GM12891 (cell line): Measurements from ENCODE around the gene DDX41.
"Not testable (repeated sequence)": the region's sequence is repeated elsewhere in the genome, so short reads cannot be mapped to it uniquely, and the experiment has no call there.

Source experiments
- DNase-seq: peaks from one replicate; pipeline ENCODE4 v3.0.0; 2011; ENCODE audit warnings: low spot score; ENCODE audit not compliant: insufficient read length
- FAIRE-seq: peaks from 2 replicates; lab custom pipeline; 2011; peaks lifted over from hg19 to GRCh38; lab: Jason Lieb, UNC
- PAX5 ChIP-seq: IDR thresholded peaks from 2 replicates; pipeline ENCODE4 v1.6.1; 2011; ENCODE audit warnings: low read length, moderate library complexity, mild to moderate bottlenecking; ENCODE audit not compliant: insufficient read depth, severe bottlenecking
- POLR2A ChIP-seq: IDR thresholded peaks from 2 replicates; pipeline ENCODE4 v1.6.1; 2011; ENCODE audit warnings: low read depth, low read length, control low read depth
- POLR2AphosphoS5 ChIP-seq: IDR thresholded peaks from 2 replicates; pipeline ENCODE4 v1.6.1; 2011; ENCODE audit warnings: low read depth, low read length, control low read depth
- POU2F2 ChIP-seq: IDR thresholded peaks from 2 replicates; pipeline ENCODE4 v1.6.1; 2011; ENCODE audit warnings: low read depth, mild to moderate bottlenecking, control low read depth, low read length, moderate library complexity
- SPI1 ChIP-seq: IDR thresholded peaks from 2 replicates; pipeline ENCODE4 v1.6.1; 2011; ENCODE audit warnings: low read depth, low read length, control low read depth
- TAF1 ChIP-seq: IDR thresholded peaks from 2 replicates; pipeline ENCODE4 v1.6.1; 2011; ENCODE audit warnings: low read depth, low read length, control low read depth

The DDX41 gene

DNA sequence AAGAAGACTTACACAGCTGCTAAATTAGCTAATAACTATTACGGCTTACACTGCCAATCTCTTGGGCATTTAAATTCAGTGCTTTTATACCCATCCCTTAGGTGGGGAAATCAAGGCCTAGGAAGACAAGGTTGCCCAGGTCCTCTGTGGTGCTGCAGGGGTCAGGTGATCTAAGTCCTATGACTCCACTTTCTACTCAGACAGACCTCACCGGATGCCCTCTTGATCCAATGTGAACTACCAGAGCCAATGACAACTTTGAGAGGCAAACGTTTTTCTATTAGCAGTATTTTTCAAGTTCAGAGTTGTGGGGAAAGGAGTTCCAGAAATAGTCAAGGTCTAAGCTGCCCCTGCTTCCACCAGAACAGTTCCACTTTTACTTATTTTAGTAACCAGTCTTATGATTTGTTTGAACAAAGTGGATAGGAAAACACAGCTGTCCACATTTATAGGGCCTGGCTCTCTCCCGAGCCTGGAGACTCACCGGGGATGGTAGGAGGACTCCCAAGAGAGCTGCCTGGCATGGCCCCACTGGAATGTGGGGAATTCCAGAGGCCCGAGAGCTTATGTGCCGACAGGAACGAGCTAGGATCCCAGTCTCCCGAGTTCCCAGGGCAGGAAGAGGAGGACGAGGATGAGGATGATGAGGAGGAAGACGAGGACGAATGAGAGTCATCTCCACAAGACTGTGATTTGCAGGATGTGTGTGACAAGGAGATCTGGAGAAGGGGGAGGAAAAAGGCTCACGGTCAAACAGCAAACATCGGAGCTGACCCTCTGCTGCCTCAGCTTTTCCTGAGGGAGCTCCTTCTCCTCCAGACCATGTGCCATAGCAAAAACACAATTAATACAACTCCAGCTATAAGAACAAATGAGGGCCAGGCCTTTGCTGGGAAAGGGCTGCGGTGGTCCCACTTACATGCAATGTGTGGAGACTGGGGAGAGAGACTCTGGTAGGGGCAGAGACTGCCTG, 20.9 kb upstream of the DDX41 start:
- DNase-seq (no peak), FAIRE-seq (no peak)
- no peak for TF ChIP-seq TAF1
- no peak for TF ChIP-seq PAX5
- no peak for TF ChIP-seq POU2F2
- no peak for TF ChIP-seq POLR2AphosphoS5
- TF ChIP-seq POLR2A: no peak
- no peak for TF ChIP-seq SPI1

DNA sequence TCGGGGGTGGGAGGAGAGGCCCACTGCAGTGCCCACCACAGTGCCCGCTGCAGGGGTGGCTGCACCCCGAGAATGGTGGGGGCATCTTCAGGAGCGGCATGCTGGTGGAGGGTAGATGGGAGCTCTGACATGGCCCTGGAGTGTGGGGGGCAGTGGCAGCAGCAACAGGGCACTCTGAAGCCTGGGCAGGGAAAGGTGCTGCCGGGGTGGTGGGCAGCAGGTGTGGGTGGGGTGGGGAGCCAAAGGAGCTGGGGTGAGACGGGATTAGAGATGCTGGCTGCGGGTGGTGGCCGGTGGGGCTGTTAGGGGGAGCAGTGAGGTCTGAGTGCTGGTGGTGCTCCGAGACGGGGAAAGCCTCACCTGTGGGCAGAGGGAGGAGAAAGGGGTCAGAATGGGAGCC, 19.6 kb upstream of the DDX41 start:
- FAIRE-seq (no peak), DNase-seq (no peak)
- TF ChIP-seq POLR2A (no peak), TAF1 (no peak), PAX5 (no peak), POLR2AphosphoS5 (no peak)

DNA sequence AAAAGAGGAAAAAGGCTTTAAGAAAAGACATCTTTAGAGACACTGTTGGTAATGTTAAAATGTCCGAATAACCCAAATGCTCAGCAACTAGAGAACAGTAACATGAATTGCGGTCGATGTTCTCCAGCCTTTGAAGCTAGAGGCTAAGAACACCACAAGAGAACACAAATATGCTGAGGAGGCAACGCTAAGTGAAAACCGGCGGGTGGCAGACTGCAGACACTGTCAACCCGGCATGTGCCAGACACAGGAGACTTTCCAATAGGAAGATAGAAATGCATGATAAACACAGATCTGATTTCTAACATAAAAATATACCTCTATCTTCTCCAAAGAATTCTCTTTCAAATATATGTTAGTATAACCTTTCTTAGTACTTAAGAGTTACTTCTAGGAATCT, 18.4 kb upstream of the DDX41 start:
- no peak for TF ChIP-seq POLR2A
- DNase-seq (no peak), FAIRE-seq (no peak)

DNA sequence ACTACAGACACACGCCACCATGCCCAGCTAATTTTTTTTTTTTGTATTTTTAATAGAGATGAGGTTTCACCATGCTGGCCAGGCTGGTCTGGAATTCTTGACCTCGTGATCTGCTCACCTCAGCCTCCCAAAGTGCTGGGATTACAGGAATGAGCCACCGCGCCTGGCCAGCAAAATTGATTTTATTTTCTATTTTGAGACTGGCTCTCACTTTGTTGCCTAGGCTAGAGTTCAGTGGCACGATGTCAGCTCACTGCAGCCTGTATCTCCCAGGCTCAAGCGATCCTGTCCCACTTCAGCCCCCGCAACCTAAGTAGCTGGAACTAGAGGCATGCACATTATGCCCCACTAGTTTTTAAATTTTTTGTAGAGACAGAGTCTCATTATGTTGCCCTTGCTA, 17.7 kb upstream of the DDX41 start:
- not testable (repeated sequence) for DNase-seq, FAIRE-seq

DNA sequence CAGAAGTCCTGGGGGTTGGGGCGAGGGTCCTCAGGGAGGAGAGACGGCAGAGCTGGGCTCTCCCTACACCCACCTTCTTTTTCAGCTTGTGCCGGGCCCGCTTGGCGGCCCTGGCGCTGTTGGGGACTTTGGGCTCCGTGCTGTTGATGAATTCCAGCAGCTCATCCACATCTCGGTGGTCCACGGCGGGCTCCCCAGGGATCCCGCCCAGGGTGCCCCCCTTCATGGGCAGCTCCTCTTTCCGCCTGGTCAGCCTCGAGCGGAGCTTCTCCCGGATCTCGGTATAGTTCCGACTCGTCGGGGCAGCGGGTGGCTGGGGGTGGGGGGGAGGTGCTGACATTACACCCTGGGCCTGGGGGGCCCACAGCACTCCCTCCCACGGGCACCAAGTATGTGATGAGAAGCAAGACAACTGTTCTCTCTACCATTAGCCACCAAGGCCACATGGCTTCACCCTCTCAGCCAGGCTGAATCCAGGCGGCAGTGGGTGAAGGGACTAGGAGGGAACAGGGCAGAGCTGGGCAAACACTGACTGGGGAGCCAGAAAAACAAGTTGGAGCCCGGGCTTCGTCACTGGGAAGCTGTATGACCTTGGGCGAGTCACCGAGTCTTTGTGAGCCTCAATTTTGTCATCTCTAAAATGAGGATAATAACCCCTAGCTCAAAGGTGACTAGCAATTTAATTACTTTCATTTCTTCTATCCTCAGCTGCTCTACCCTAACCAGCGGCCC, 14.6 kb upstream of the DDX41 start:
- no peak for DNase-seq
- FAIRE-seq: no peak
- no peak for TF ChIP-seq SPI1
- TF ChIP-seq POLR2AphosphoS5: no peak
- TF ChIP-seq POU2F2: no peak
- no peak for TF ChIP-seq POLR2A
- TF ChIP-seq TAF1: no peak

DNA sequence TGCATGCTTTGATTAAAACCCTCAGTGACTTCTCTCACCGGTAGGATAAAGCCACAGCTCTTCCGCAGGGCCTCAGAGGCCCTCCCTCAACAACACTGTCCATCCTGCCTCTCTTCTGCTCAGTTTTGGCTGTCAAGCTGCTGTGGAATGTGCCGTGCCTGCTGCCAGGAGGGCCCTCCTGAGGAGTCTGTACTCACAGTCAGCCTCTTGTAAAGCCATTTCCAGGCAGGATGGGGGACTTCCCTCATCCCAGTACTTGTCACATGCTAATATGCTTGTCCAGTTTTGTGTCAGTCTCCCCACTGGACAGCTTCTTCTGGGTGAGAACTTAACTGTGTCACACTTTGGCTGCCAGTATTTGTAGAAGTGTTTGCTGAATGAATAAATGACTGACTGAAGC, 13.9 kb upstream of the DDX41 start:
- FAIRE-seq (no peak), DNase-seq (no peak)
- no peak for TF ChIP-seq SPI1
- no peak for TF ChIP-seq POLR2A
- no peak for TF ChIP-seq POLR2AphosphoS5
- no peak for TF ChIP-seq POU2F2
- TF ChIP-seq TAF1: no peak
- no peak for TF ChIP-seq PAX5

DNA sequence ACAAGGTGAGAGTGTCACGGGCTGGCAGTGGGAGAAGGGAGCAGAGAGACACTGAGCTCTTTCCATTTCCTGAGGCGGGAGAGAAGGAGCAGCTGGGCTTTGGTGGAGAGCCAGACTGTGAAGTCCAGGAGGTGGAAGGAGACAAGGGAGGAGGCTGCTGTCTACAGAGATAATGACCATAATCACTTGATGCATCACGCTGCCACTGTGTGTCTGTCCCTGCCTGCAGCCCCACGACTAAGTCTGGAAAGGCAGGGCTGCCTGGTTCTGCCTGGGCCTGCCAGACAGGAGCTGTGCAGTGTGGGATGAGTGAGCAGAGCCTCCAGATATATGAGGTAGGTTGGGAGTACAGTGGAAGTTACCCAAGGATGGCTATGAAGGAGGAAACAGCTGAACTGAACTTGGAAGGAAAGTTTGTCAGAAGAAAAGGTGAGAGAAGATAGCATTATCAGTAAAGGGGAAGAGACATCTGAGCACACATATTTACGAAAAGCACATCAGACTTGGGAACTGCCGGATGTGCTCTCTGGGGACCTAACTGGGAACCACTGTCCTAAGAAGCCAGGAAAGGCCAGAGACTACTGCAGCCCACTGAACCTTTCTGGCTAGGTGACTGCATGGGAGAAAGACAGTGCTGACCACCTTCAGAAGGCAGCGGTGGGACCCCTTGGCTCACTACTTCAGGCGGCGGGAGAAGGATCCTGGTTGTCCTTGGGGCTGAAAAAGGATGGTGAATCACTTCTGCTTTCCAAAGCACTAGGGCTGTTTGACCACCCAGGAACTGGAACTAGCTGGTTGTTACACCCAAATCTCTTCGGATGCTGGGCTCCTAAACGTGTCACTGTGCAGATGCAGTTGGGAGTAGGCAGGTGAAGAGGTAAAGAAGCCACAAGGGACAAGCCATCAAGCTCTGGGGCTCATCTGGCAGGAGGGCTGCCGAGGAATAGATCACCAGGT, 12.8 kb upstream of the DDX41 start:
- DNase-seq: no peak
- no peak for FAIRE-seq
- TF ChIP-seq POLR2AphosphoS5: no peak
- TF ChIP-seq PAX5: no peak
- no peak for TF ChIP-seq TAF1
- TF ChIP-seq POU2F2: no peak
- no peak for TF ChIP-seq POLR2A

DNA sequence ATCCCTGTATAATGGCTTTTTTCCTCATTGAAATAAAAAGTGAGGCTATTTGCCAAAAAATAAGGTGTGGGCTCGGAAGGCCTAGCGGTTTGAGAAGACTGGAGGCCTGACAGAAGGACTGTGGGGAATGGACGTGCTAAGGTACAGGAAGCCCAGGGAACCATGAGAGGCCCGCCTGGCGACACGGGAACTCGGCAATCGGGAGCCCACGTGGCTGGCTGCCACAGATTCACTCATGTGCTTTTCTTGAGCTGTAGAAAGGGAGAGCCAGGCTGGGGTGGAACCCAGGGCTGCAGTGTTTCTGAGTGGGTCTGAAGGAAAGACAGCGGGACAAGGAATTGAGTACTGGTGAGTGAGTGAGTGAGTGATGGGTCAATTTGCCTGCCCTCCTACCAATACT, 11.9 kb upstream of the DDX41 start:
- TF ChIP-seq POU2F2: no peak
- no peak for TF ChIP-seq POLR2A
- TF ChIP-seq POLR2AphosphoS5: no peak
- TF ChIP-seq SPI1: no peak
- TF ChIP-seq PAX5: no peak
- TF ChIP-seq TAF1: no peak
- no peak for FAIRE-seq
- DNase-seq: no peak

DNA sequence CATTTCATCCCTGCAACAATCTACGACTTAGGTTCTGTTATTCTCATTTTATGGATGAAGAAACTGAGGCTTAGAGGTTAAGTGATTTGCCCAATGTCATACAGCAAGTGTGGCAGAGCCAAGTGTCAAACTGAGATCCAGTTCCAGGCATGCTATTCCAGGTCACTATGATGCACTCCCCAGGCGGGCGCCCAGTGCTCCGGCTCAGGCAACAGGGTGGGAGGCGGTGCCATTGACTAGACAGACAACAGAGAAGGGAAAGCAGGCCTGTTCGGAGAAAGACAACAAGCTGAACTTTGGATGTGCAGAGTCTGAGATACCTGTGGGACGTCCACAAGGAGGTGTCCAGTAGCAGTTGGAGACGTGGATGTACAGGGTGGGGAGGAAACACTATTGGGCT, 10.8 kb upstream of the DDX41 start:
- no peak for DNase-seq
- TF ChIP-seq POU2F2 (no peak), TAF1 (no peak), POLR2AphosphoS5 (no peak)
- FAIRE-seq: no peak

DNA sequence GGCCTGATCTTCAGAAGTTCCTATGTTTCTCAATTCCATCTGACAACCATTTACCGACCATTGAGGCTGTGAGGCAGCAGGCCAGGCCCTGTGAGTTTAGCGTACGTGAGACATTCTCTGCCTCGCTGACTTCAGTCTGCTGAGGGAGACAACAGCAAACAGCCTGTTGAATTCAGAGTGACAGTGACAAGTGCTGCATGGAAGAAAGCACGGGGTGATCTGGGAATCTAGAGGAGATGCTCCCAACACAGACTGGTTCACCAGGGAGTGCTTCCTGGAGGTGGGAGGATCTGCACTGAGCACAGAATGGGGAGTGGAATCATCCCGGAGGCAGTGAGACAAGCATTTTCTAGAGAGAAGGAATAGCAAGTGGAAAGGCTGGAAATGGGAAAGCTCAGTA, 10.0 kb upstream of the DDX41 start:
- FAIRE-seq: no peak
- TF ChIP-seq POLR2AphosphoS5 (no peak), TAF1 (no peak), POLR2A (no peak), SPI1 (no peak), POU2F2 (no peak), PAX5 (no peak)

More for the DNA sequence above, 10.0 kb upstream of the DDX41 start:
- DNase-seq: no peak
